GM21576 (cell line): ENCODE results near the gene SLC13A4.
"Not testable (repeated sequence)": the region's sequence is repeated elsewhere in the genome, so short reads cannot be mapped to it uniquely, and the experiment has no call there.

Source experiments
- ATAC-seq: cut with Tn5 transposase; IDR thresholded peaks from one replicate; pipeline ENCODE4 v1.9.1; 2021; ENCODE audit warnings: mild to moderate bottlenecking, moderate library complexity; ENCODE audit not compliant: unreplicated experiment

The SLC13A4 gene

GRCh38 chr7:135728136-135728669 is at the start of gene SLC13A4:
SLC13A4 (minus strand) TSS chr7:135728186; CDS start chr7:135727496, 690 bp downstream.
- no peak for ATAC-seq

GRCh38 chr7:135775915-135776314 is 47.9 kb upstream of the SLC13A4 start:
- ATAC-seq, result not testable (repeated sequence)

- ATAC-seq, result no peak
Measured at GRCh38 chr7:135775230-135775629, 47.2 kb upstream of the SLC13A4 start.

- no peak for ATAC-seq
Measured at GRCh38 chr7:135774284-135774683, 46.3 kb upstream of the SLC13A4 start.

GRCh38 chr7:135773464-135773863 is 45.5 kb upstream of the SLC13A4 start:
- no peak for ATAC-seq

GRCh38 chr7:135772639-135773222 is 44.7 kb upstream of the SLC13A4 start:
- no peak for ATAC-seq

GRCh38 chr7:135771961-135772638 is 44.1 kb upstream of the SLC13A4 start:
- ATAC-seq, result no peak

- no peak for ATAC-seq
Measured at GRCh38 chr7:135771051-135771450, 43.1 kb upstream of the SLC13A4 start.

- no peak for ATAC-seq
Measured at GRCh38 chr7:135770139-135770710, 42.2 kb upstream of the SLC13A4 start.

GRCh38 chr7:135769005-135769802 is 41.2 kb upstream of the SLC13A4 start:
- ATAC-seq, result no peak

- no peak for ATAC-seq
Measured at GRCh38 chr7:135768467-135768866, 40.5 kb upstream of the SLC13A4 start.

GRCh38 chr7:135768064-135768463 is 40.1 kb upstream of the SLC13A4 start:
- ATAC-seq, result no peak

- ATAC-seq, result no peak
Measured at GRCh38 chr7:135763261-135763660, 35.3 kb upstream of the SLC13A4 start.

- no peak for ATAC-seq
Measured at GRCh38 chr7:135761751-135762488, 33.9 kb upstream of the SLC13A4 start.

- ATAC-seq, result no peak
Measured at GRCh38 chr7:135759532-135759931, 31.5 kb upstream of the SLC13A4 start.

- ATAC-seq, result no peak
Measured at GRCh38 chr7:135758531-135758932, 30.5 kb upstream of the SLC13A4 start.

GRCh38 chr7:135757719-135758411 is 29.9 kb upstream of the SLC13A4 start:
- no peak for ATAC-seq

GRCh38 chr7:135756191-135756590 is 28.2 kb upstream of the SLC13A4 start:
- ATAC-seq, result no peak

GRCh38 chr7:135755351-135755753 is 27.4 kb upstream of the SLC13A4 start:
- ATAC-seq, result no peak
